ENCODE data around the gene SLC25A23.
A peak's percentile ranks its signal among the peaks of the same experiment; 100 is the strongest.

GRCh38 chr19:6417713-6418561 lies 41.7 kb downstream of the SLC25A23 start:
- TF ChIP-seq CTCF (IDR thresholded peaks at IDR 0.05) (peak; percentile 30; the same call in 2 of the 3 replicates), TP53 (CRISPR knock-in tag; IDR thresholded peaks at IDR 0.05) (no peak), RNF2 (IDR thresholded peaks at IDR 0.05; ENCODE audit: borderline replicate concordance, low read depth) (no peak), ZFP36 (IDR thresholded peaks at IDR 0.05; ENCODE audit: borderline replicate concordance, partially characterized antibody) (no peak), POLR2A (IDR thresholded peaks at IDR 0.05; ENCODE audit: low read length) (no peak), ZNF302 (CRISPR knock-in tag; IDR thresholded peaks at IDR 0.05) (no peak), NR3C1 (IDR thresholded peaks at IDR 0.05) (no peak), HOXB13 (CRISPR knock-in tag; IDR thresholded peaks at IDR 0.05; ENCODE audit: low read depth) (no peak), MAFK (IDR thresholded peaks at IDR 0.05; ENCODE audit: partially characterized antibody) (no peak), EP300 (IDR thresholded peaks at IDR 0.05) (no peak), RCOR1 (IDR thresholded peaks at IDR 0.05; ENCODE audit: low read depth, low read length) (no peak), JUN (IDR thresholded peaks at IDR 0.05) (no peak), USF2 (IDR thresholded peaks at IDR 0.05) (no peak)
